MM.1S (cell line): Measurements from ENCODE around the gene SFSWAP.

Source experiments
- CTCF ChIP-seq: fragments of 300-600 bp; sonication (generic); IDR thresholded peaks from 2 replicates; pipeline ENCODE4 v1.5.1; 2016; ENCODE audit warnings: antibody characterized with exemption, low read length, mixed read lengths
- EZH2 ChIP-seq: fragments of 300-600 bp; sonication (generic); optimal IDR thresholded peaks from 2 replicates; pipeline ENCODE3; 2017; ENCODE audit warnings: low read depth, mild to moderate bottlenecking, antibody characterized with exemption, low read length, mixed read lengths

- TF ChIP-seq CTCF = no peak
- no peak for TF ChIP-seq EZH2
These were observed 42.9 kb downstream of the SFSWAP start for GRCh38 chr12:131753757-131754156.
